ENCODE data around the gene GTF2H4. TPM values are rescaled to one million over a fixed set of nuclear protein-coding genes. Genes with fewer than 3 reads are reported as not detected.

Gene GTF2H4
- total RNA-seq, 1 donor from 2014 or later = 20.7 TPM

Small RNA genes within 50 kb of the gene (small RNA-seq; reads per million reads assigned to genes)
- gene RF00019 (ENCODE audit: low replicate concordance) = not detected

Other genes with a start within 250 kb of the GTF2H4 start
- 18.7 TPM for gene DHX16, start 235.2 kb upstream of the GTF2H4 start, total RNA-seq
- 31.0 TPM for gene PPP1R18, start 221.6 kb upstream of the GTF2H4 start, total RNA-seq
- gene NRM, start 217.2 kb upstream of the GTF2H4 start, total RNA-seq = 1.5 TPM
- 7.9 TPM for gene MDC1, start 190.9 kb upstream of the GTF2H4 start, total RNA-seq
- 989 TPM for gene TUBB, start 187.9 kb upstream of the GTF2H4 start, total RNA-seq
- 49.9 TPM for gene FLOT1, start 165.5 kb upstream of the GTF2H4 start, total RNA-seq
- gene IER3, start 163.7 kb upstream of the GTF2H4 start, total RNA-seq = 1.7 TPM
- gene DDR1, start 23.7 kb upstream of the GTF2H4 start, total RNA-seq = 147 TPM
- gene VARS2, start 6.0 kb downstream of the GTF2H4 start, total RNA-seq = 23.4 TPM
- gene SFTA2, start 24.0 kb downstream of the GTF2H4 start, total RNA-seq = not detected
- gene MUCL3, start 32.8 kb downstream of the GTF2H4 start, total RNA-seq = not detected
- gene MUC21, start 75.5 kb downstream of the GTF2H4 start, total RNA-seq = not detected
- not detected for gene MUC22, start 102.3 kb downstream of the GTF2H4 start, total RNA-seq
- gene C6orf15, start 204.4 kb downstream of the GTF2H4 start, total RNA-seq = not detected
- gene PSORS1C1, start 206.6 kb downstream of the GTF2H4 start, total RNA-seq = not detected
- not detected for gene CDSN, start 212.2 kb downstream of the GTF2H4 start, total RNA-seq
- gene PSORS1C2, start 230.9 kb downstream of the GTF2H4 start, total RNA-seq = not detected
- gene CCHCR1, start 249.6 kb downstream of the GTF2H4 start, total RNA-seq = 6.1 TPM

All from temporal lobe (tissue), 2 donors.